Muscle of leg (tissue), 11 donors: ENCODE results near the gene CCSER1. TPM values are rescaled to one million over a fixed set of nuclear protein-coding genes. Genes with fewer than 3 reads are reported as not detected.

Experiments
- DNase-seq: peaks from one replicate; pipeline ENCODE4 v3.0.0; 2013
- H3K27ac ChIP-seq: one replicate; pipeline ENCODE4 v1.5.1; 2013; ENCODE audit warnings: mild to moderate bottlenecking, low read length, control low read depth
- H3K27me3 ChIP-seq: one replicate; pipeline ENCODE4 v1.6.1; 2013; ENCODE audit warnings: low read length; ENCODE audit not compliant: control insufficient read depth, insufficient read depth
- H3K36me3 ChIP-seq: one replicate; pipeline ENCODE4 v1.6.1; 2013; ENCODE audit warnings: low read length; ENCODE audit not compliant: control insufficient read depth, insufficient read depth
- H3K4me1 ChIP-seq: one replicate; pipeline ENCODE4 v1.6.1; 2013; ENCODE audit warnings: low read length; ENCODE audit not compliant: control insufficient read depth, insufficient read depth
- H3K4me3 ChIP-seq: one replicate; pipeline ENCODE4 v1.5.1; 2013; ENCODE audit warnings: low read length, control low read depth
- H3K9me3 ChIP-seq: replicated peaks from 2 replicates; pipeline ENCODE4 v1.6.1; 2013; ENCODE audit warnings: low read depth, low read length; ENCODE audit not compliant: control insufficient read depth
- WGBS: methylation state at CpG from one replicate; pipeline ENCODE4 v1.1.5; 2013; ENCODE audit warnings: missing lambda C conversion rate; ENCODE audit not compliant: insufficient coverage; 5-methylcytosine and 5-hydroxymethylcytosine counted together
- polyA plus RNA-seq, 8 donors: library from polyadenylated mRNA; unstranded; fragments of 120-200 nt; gene quantifications; one replicate each; pipeline versions ENCODE4 v1.2.1 to v1.2.3, GENCODE V29; 2013; ENCODE audit warnings: inconsistent platforms in 1 of 8, low replicate concordance in 1 of 8; ENCODE audit not compliant: insufficient read length in 8 of 8, insufficient read depth in 1 of 8
- total RNA-seq: library from RNA; stranded (reverse); fragments of 120-200 nt; gene quantifications from one replicate; pipeline ENCODE4 v1.2.4, GENCODE V29; 2013

The CCSER1 gene
- total and polyA plus RNA-seq, 9 donors: 0.26 to 1.2 (median 0.41) TPM

GRCh38 chr4:91025241-91026148 lies 898.3 kb downstream of the CCSER1 start:
- peak; percentile 4 for DNase-seq
- Histone ChIP-seq H3K4me1 (no peaks in the 10 kb centered on the region), H3K4me3 (no peak overlapping the region), H3K9me3 (no peaks in the 10 kb centered on the region), H3K27ac (no peak overlapping the region), H3K27me3 (no peaks in the 10 kb centered on the region), H3K36me3 (no peaks in the 10 kb centered on the region)

GRCh38 chr4:91028228-91028627 lies 901.0 kb downstream of the CCSER1 start:
- no peaks in the 10 kb centered on the region for H3K27me3 ChIP-seq
- no peak overlapping the region for H3K4me3 ChIP-seq
- no peaks in the 10 kb centered on the region for H3K4me1 ChIP-seq
- WGBS: no CpG with 5 or more reads among the region's 1 CpG
- no peak for DNase-seq
- H3K27ac ChIP-seq: no peak overlapping the region
- no peaks in the 10 kb centered on the region for H3K36me3 ChIP-seq
- no peaks in the 10 kb centered on the region for H3K9me3 ChIP-seq

GRCh38 chr4:91031761-91032160 lies 904.6 kb downstream of the CCSER1 start:
- no peak for DNase-seq
- Histone ChIP-seq H3K36me3 (no peaks in the 10 kb centered on the region), H3K4me1 (no peaks in the 10 kb centered on the region), H3K4me3 (no peak overlapping the region), H3K27me3 (no peaks in the 10 kb centered on the region), H3K9me3 (no peaks in the 10 kb centered on the region), H3K27ac (no peak overlapping the region)

- no peak overlapping the region for H3K27ac ChIP-seq
- H3K36me3 ChIP-seq: no peaks in the 10 kb centered on the region
- no peaks in the 10 kb centered on the region for H3K9me3 ChIP-seq
- WGBS: 75% methylated on average over 1 of the region's 4 CpGs
- H3K4me3 ChIP-seq: no peak overlapping the region
- no peaks in the 10 kb centered on the region for H3K27me3 ChIP-seq
- H3K4me1 ChIP-seq: no peaks in the 10 kb centered on the region
- no peak for DNase-seq
Measured at GRCh38 chr4:91032725-91033445, 905.7 kb downstream of the CCSER1 start.

GRCh38 chr4:91035276-91035675 lies 908.1 kb downstream of the CCSER1 start:
- Histone ChIP-seq H3K9me3 (no peaks in the 10 kb centered on the region), H3K36me3 (no peaks in the 10 kb centered on the region), H3K27ac (no peak overlapping the region), H3K4me1 (no peaks in the 10 kb centered on the region), H3K4me3 (no peak overlapping the region), H3K27me3 (no peaks in the 10 kb centered on the region)
- peak; percentile 20 for DNase-seq
- WGBS: no CpG with 5 or more reads among the region's 2 CpGs

- Histone ChIP-seq H3K27ac (no peak overlapping the region), H3K9me3 (no peaks in the 10 kb centered on the region), H3K27me3 (no peaks in the 10 kb centered on the region), H3K4me3 (no peak overlapping the region), H3K36me3 (no peaks in the 10 kb centered on the region), H3K4me1 (no peaks in the 10 kb centered on the region)
- no peak for DNase-seq
- WGBS: no CpG with 5 or more reads among the region's 1 CpG
Measured at GRCh38 chr4:91037951-91038350, 910.8 kb downstream of the CCSER1 start.

GRCh38 chr4:91057871-91058270 lies 930.7 kb downstream of the CCSER1 start:
- no peaks in the 10 kb centered on the region for H3K4me1 ChIP-seq
- no peaks in the 10 kb centered on the region for H3K36me3 ChIP-seq
- H3K9me3 ChIP-seq: no peaks in the 10 kb centered on the region
- H3K4me3 ChIP-seq: no peak overlapping the region
- H3K27me3 ChIP-seq: no peaks in the 10 kb centered on the region
- H3K27ac ChIP-seq: no peak overlapping the region
- no peak for DNase-seq

GRCh38 chr4:91058345-91058744 lies 931.2 kb downstream of the CCSER1 start:
- no peak overlapping the region for H3K4me3 ChIP-seq
- H3K27me3 ChIP-seq: no peaks in the 10 kb centered on the region
- no peaks in the 10 kb centered on the region for H3K9me3 ChIP-seq
- no peaks in the 10 kb centered on the region for H3K36me3 ChIP-seq
- H3K4me1 ChIP-seq: no peaks in the 10 kb centered on the region
- no peak overlapping the region for H3K27ac ChIP-seq
- DNase-seq: no peak

GRCh38 chr4:91064157-91064853 lies 937.1 kb downstream of the CCSER1 start:
- 0% methylated on average over 1 of the region's 2 CpGs for WGBS
- H3K27ac ChIP-seq: peak overlapping the region; percentile 60
- no peak overlapping the region for H3K4me3 ChIP-seq
- peak; percentile 83 for DNase-seq
- no peaks in the 10 kb centered on the region for H3K9me3 ChIP-seq
- no peaks in the 10 kb centered on the region for H3K27me3 ChIP-seq
- H3K4me1 ChIP-seq: peaks cover 6% of the 10 kb centered on the region
- no peaks in the 10 kb centered on the region for H3K36me3 ChIP-seq

GRCh38 chr4:91065117-91065516 lies 937.9 kb downstream of the CCSER1 start:
- DNase-seq: no peak
- no peak overlapping the region for H3K27ac ChIP-seq
- peaks cover 6% of the 10 kb centered on the region for H3K4me1 ChIP-seq
- no CpG with 5 or more reads among the region's 2 CpGs for WGBS
- no peaks in the 10 kb centered on the region for H3K27me3 ChIP-seq
- H3K9me3 ChIP-seq: no peaks in the 10 kb centered on the region
- no peak overlapping the region for H3K4me3 ChIP-seq
- H3K36me3 ChIP-seq: no peaks in the 10 kb centered on the region
